HepG2 (cell line): Measurements from ENCODE around the gene TPST2. TPM values are rescaled to one million over a fixed set of nuclear protein-coding genes. Genes with fewer than 3 reads are reported as not detected.

Experiments used
- ATAC-seq: fragments of 200-7000 bp; cut with Tn5 transposase; 3 replicates; pipeline ENCODE4 v1.9.1; 2020; ENCODE audit warnings: mild to moderate bottlenecking, moderate library complexity
- BruUV-seq: library from RNA; stranded (reverse); fragments of 400-500 nt; replicated peaks from 2 replicates; lab custom pipeline; 2021; lab: Mats Ljungman, UMichigan
- CTCF ChIA-PET: fragments of 300-600 bp; formaldehyde crosslinking; extraction: SDS; loops from one replicate; lab custom pipeline; 2021; ENCODE audit warnings: low total read pairs, inconsistent platforms, low intra/inter-chr PET ratio; lab: Yijun Ruan, JAX
- POLR2A ChIA-PET: fragments of 350-600 bp; sonication (Branson Sonifier 250); formaldehyde crosslinking; loops from one replicate; lab custom pipeline; 2020; ENCODE audit warnings: antibody characterized with exemption, inconsistent platforms; lab: Yijun Ruan, JAX
- DNase-seq: peaks from one replicate; pipeline ENCODE4 v3.0.0-alpha.2; 2015; ENCODE audit warnings: low spot score
- FAIRE-seq: peaks from 3 replicates; lab custom pipeline; 2011; peaks lifted over from hg19 to GRCh38; lab: Jason Lieb, UNC
- H2AFZ ChIP-seq: one replicate; pipeline ENCODE4 v1.6.1; 2011; ENCODE audit warnings: low read length, inconsistent platforms
- H3K27ac ChIP-seq: fragments of 300-600 bp; 3 replicates; pipeline ENCODE4 v1.8.0; 2011; ENCODE audit warnings: mixed run types, mild to moderate bottlenecking, mixed read lengths, low read length, inconsistent platforms; ENCODE audit not compliant: insufficient read depth; ENCODE audit errors: extremely low read length
- H3K27me3 ChIP-seq, 2 experiments: fragments of 200-600 bp in 1 of 2; 2 replicates in 1 of 2; 3 replicates in 1 of 2; pipeline versions ENCODE4 v1.6.0 to v1.8.0; 2011; ENCODE audit warnings: low read length in 2 of 2, mild to moderate bottlenecking in 2 of 2, moderate library complexity in 2 of 2, inconsistent platforms in 1 of 2; ENCODE audit not compliant: insufficient read depth in 2 of 2, control insufficient read depth in 1 of 2
- H3K36me3 ChIP-seq, 2 experiments: fragments of 200-600 bp in 1 of 2; replicated peaks in 1 of 2; 2 replicates in 1 of 2; 3 replicates in 1 of 2; pipeline versions ENCODE4 v1.5.1 to v1.8.0; 2011; ENCODE audit warnings: low read length in 2 of 2, inconsistent platforms in 1 of 2; ENCODE audit not compliant: insufficient read depth in 2 of 2, control insufficient read depth in 1 of 2
- H3K4me1 ChIP-seq: 2 replicates; pipeline ENCODE4 v1.5.1; 2012; ENCODE audit warnings: low read length, inconsistent platforms; ENCODE audit not compliant: insufficient read depth
- H3K4me2 ChIP-seq: 2 replicates; pipeline ENCODE4 v1.6.0; 2011; ENCODE audit warnings: low read depth, low read length, inconsistent platforms
- H3K4me3 ChIP-seq, 3 experiments: fragments of 200-600 bp in 1 of 3; sonication (generic), shearing (Covaris generic) in 1 of 3; replicated peaks in 1 of 3; 2 replicates each; pipeline ENCODE4 v1.5.1; 2011 to 2016; ENCODE audit warnings: low read length in 3 of 3, inconsistent platforms in 2 of 3, low read depth in 2 of 3, mild to moderate bottlenecking in 2 of 3, control low read depth in 1 of 3, mixed read lengths in 1 of 3; ENCODE audit not compliant: insufficient read depth in 1 of 3
- H3K79me2 ChIP-seq: one replicate; pipeline ENCODE4 v1.6.1; 2011; ENCODE audit warnings: low read length, inconsistent platforms; ENCODE audit not compliant: insufficient read depth
- H3K9ac ChIP-seq: 2 replicates; pipeline ENCODE4 v1.6.0; 2011; ENCODE audit warnings: mild to moderate bottlenecking, low read depth, low read length, inconsistent platforms; ENCODE audit not compliant: insufficient read depth
- H3K9me3 ChIP-seq: 2 replicates; pipeline ENCODE4 v1.5.1; 2012; ENCODE audit warnings: mild to moderate bottlenecking, low read length
- H4K20me1 ChIP-seq: 2 replicates; pipeline ENCODE4 v1.6.0; 2011; ENCODE audit warnings: inconsistent platforms, mild to moderate bottlenecking, low read length, moderate library complexity; ENCODE audit not compliant: insufficient read depth
- ATF5 ChIP-seq: sonication (generic); formaldehyde crosslinking; IDR thresholded peaks from 2 replicates; pipeline ENCODE4 v1.4.0; 2020; ENCODE audit warnings: mild to moderate bottlenecking, low read depth, missing genetic modification reagents
- DDIT3 ChIP-seq: sonication (generic); formaldehyde crosslinking; IDR thresholded peaks from 2 replicates; pipeline ENCODE4 v1.4.0; 2020; ENCODE audit warnings: mild to moderate bottlenecking, missing genetic modification reagents
- KLF6 ChIP-seq: IDR thresholded peaks from 2 replicates; pipeline ENCODE4 v1.8.0; 2016; ENCODE audit warnings: missing biosample characterization, missing genetic modification reagents
- ZFP1 ChIP-seq: IDR thresholded peaks from 2 replicates; pipeline ENCODE4 v1.6.1; 2016
- ZNF362 ChIP-seq: sonication (generic); formaldehyde crosslinking; IDR thresholded peaks from 2 replicates; pipeline ENCODE4 v1.4.0; 2020; ENCODE audit warnings: missing genetic modification reagents, mild to moderate bottlenecking, borderline replicate concordance
- ZNF501 ChIP-seq: sonication (generic); formaldehyde crosslinking; IDR thresholded peaks from 2 replicates; pipeline ENCODE4 v1.5.1; 2020; ENCODE audit warnings: mild to moderate bottlenecking, moderate library complexity, missing genetic modification reagents
- ZSCAN31 ChIP-seq: sonication (generic); formaldehyde crosslinking; IDR thresholded peaks from 2 replicates; pipeline ENCODE4 v1.5.0; 2020; ENCODE audit warnings: low read depth, mild to moderate bottlenecking, missing genetic modification reagents
- WGBS: methylation state at CpG from one replicate; pipeline ENCODE4 v1.1.6; 2017; ENCODE audit warnings: low lambda C conversion rate; 5-methylcytosine and 5-hydroxymethylcytosine counted together
- in situ Hi-C: cut with HindIII; loops from 2 replicates; pipeline ENCODE4 v1.10.0; 2017; ENCODE audit warnings: low pct_unique_long_range_greater_than_20kb; ENCODE audit not compliant: extremely low pct_ligation_motif_present
- intact Hi-C: fragments of 100-400 bp; cut with micrococcal nuclease; formaldehyde crosslinking; loops from one replicate; pipeline ENCODE4 v1.10.0; 2022; ENCODE audit not compliant: unreplicated experiment
- polyA plus RNA-seq, 8 experiments: library from polyadenylated mRNA; depleted of rRNA in 3 of 8; stranded (reverse) in 7 of 8; unstranded in 1 of 8; fragments of >200 nt; fragmentation: Illumina TruSeq in 4 of 8; extraction: Trizol in 4 of 8; gene quantifications; 2 replicates each; pipeline versions ENCODE4 v1.2.1 to v1.2.3, GENCODE V29; 2011 to 2016; ENCODE audit warnings: low read depth in 4 of 8, missing spikeins in 1 of 8, mixed read lengths in 1 of 8; ENCODE audit not compliant: insufficient read depth in 1 of 8
- total RNA-seq, 5 experiments: library from RNA; depleted of rRNA; stranded (reverse); fragments of >200 nt; fragmentation: Illumina TruSeq; extraction: Trizol; gene quantifications; 2 replicates each; pipeline ENCODE4 v1.2.3, GENCODE V29; 2016; ENCODE audit warnings: low read depth in 1 of 5

The TPST2 gene
- total and polyA plus RNA-seq, 2 of the 13 experiments (the other 11 are each of a cell fraction or from before 2014, with no cell fraction given), result 15.2 to 23.8 TPM

- Histone ChIP-seq H3K4me1 (peaks cover 8% of the 10 kb centered on the region), H3K4me2 (no peak overlapping the region), H3K36me3 (peaks cover 3 to 7% of the 10 kb centered on the region in 2 experiments; a peak in 3 of 5 replicates), H4K20me1 (no peaks in the 10 kb centered on the region), H3K27me3 (no peaks in the 10 kb centered on the region), H3K4me3 (no peak overlapping the region), H3K79me2 (no peaks in the 10 kb centered on the region), H3K9ac (no peak overlapping the region), H3K27ac (no peak overlapping the region), H3K9me3 (no peaks in the 10 kb centered on the region), H2AFZ (no peak overlapping the region)
- no TSS peak for BruUV-seq
- ATAC-seq (no peak), DNase-seq (no peak), FAIRE-seq (no peak)
- ChIA-PET POLR2A (no interaction called here), CTCF (no interaction called here)
- intact Hi-C loops (no loop called here), in situ Hi-C loops (no loop called here)
- no peak for TF ChIP-seq ZSCAN31 (CRISPR knock-in tag)
- TF ChIP-seq DDIT3 (CRISPR knock-in tag), result no peak
- TF ChIP-seq KLF6 (CRISPR knock-in tag), result no peak
- no peak for TF ChIP-seq ZNF362 (CRISPR knock-in tag)
- no peak for TF ChIP-seq ZNF501 (CRISPR knock-in tag)
- no peak for TF ChIP-seq ATF5 (CRISPR knock-in tag)
- TF ChIP-seq ZFP1 (CRISPR knock-in tag), result no peak
- no CpG with 5 or more reads among the region's 1 CpG for WGBS
Measured at GRCh38 chr22:26544489-26544888, 45.4 kb downstream of the TPST2 start.
